MG63 (cell line): ENCODE measurements around the gene SLC1A7. TPM values are rescaled to one million over a fixed set of nuclear protein-coding genes. Genes with fewer than 3 reads are reported as not detected.

Source experiments
- DNase-seq: peaks from one replicate; pipeline ENCODE4 v3.0.0-alpha.2; 2020
- H3K27me3 ChIP-seq: fragments of 250-450 bp; sonication (Bioruptor Pico); 2 replicates; pipeline ENCODE4 v1.5.1; 2020; ENCODE audit warnings: mild to moderate bottlenecking, moderate library complexity
- H3K36me3 ChIP-seq: fragments of 250-450 bp; sonication (Bioruptor Pico); 2 replicates; pipeline ENCODE4 v1.5.1; 2020; ENCODE audit warnings: mild to moderate bottlenecking, moderate library complexity
- H3K4me3 ChIP-seq: fragments of 250-450 bp; sonication (Bioruptor Pico); 2 replicates; pipeline ENCODE4 v1.5.1; 2020; ENCODE audit warnings: mild to moderate bottlenecking, moderate library complexity
- H3K9me3 ChIP-seq: fragments of 250-450 bp; sonication (Bioruptor Pico); 2 replicates; pipeline ENCODE4 v1.5.1; 2020; ENCODE audit warnings: mild to moderate bottlenecking, moderate library complexity
- total RNA-seq: library from RNA; depleted of rRNA; stranded (reverse); fragments of >200 nt; shearing (Covaris generic); gene quantifications from 2 replicates; pipeline ENCODE4 v1.2.3, GENCODE V29; 2014; ENCODE audit warnings: low replicate concordance

Gene SLC1A7
- total RNA-seq, 1 experiment from 2014 or later = not detected

- Histone ChIP-seq H3K4me3 (no peak overlapping the region), H3K27me3 (no peaks in the 10 kb centered on the region), H3K36me3 (no peaks in the 10 kb centered on the region), H3K9me3 (no peaks in the 10 kb centered on the region)
- no peak for DNase-seq
These were observed 74.6 kb downstream of the SLC1A7 start for GRCh38 chr1:53067886-53068285.

- Histone ChIP-seq H3K27me3 (no peaks in the 10 kb centered on the region), H3K9me3 (no peaks in the 10 kb centered on the region), H3K36me3 (no peaks in the 10 kb centered on the region), H3K4me3 (no peak overlapping the region)
- DNase-seq = no peak
These were observed 75.3 kb downstream of the SLC1A7 start for GRCh38 chr1:53066891-53067738.

GRCh38 chr1:53066488-53066887 lies 76.0 kb downstream of the SLC1A7 start:
- Histone ChIP-seq H3K4me3 (no peak overlapping the region), H3K9me3 (no peaks in the 10 kb centered on the region), H3K27me3 (no peaks in the 10 kb centered on the region), H3K36me3 (no peaks in the 10 kb centered on the region)
- DNase-seq = no peak

- Histone ChIP-seq H3K27me3 (no peaks in the 10 kb centered on the region), H3K36me3 (no peaks in the 10 kb centered on the region), H3K9me3 (no peaks in the 10 kb centered on the region), H3K4me3 (no peak overlapping the region)
- DNase-seq = no peak
These were observed 77.0 kb downstream of the SLC1A7 start for GRCh38 chr1:53065391-53065790.

- Histone ChIP-seq H3K27me3 (no peaks in the 10 kb centered on the region), H3K9me3 (no peaks in the 10 kb centered on the region), H3K4me3 (no peak overlapping the region), H3K36me3 (no peaks in the 10 kb centered on the region)
- DNase-seq = no peak
These were observed 78.5 kb downstream of the SLC1A7 start for GRCh38 chr1:53063744-53064515.

- no peaks in the 10 kb centered on the region for H3K36me3 ChIP-seq
- H3K9me3 ChIP-seq = no peaks in the 10 kb centered on the region
- no peak overlapping the region; the same call in 1 of the 2 replicates for H3K4me3 ChIP-seq
- DNase-seq = no peak
- H3K27me3 ChIP-seq = no peaks in the 10 kb centered on the region
These were observed 79.5 kb downstream of the SLC1A7 start for GRCh38 chr1:53062708-53063591.

GRCh38 chr1:53061859-53062707 lies 80.4 kb downstream of the SLC1A7 start, which contains the start of gene PODN:
Gene PODN, plus strand, starts transcription at chr1:53062213. Its CDS starts 7,643 bp downstream, at chr1:53069856.
- H3K9me3 ChIP-seq = no peaks in the 10 kb centered on the region
- H3K27me3 ChIP-seq = no peaks in the 10 kb centered on the region
- H3K36me3 ChIP-seq = no peaks in the 10 kb centered on the region
- H3K4me3 ChIP-seq = peak within 1 kb of the TSS; percentile 28; the same call in 1 of the 2 replicates
- DNase-seq = no peak

GRCh38 chr1:53061123-53061858 lies 81.1 kb downstream of the SLC1A7 start:
- Histone ChIP-seq H3K9me3 (no peaks in the 10 kb centered on the region), H3K4me3 (no peak overlapping the region), H3K27me3 (no peaks in the 10 kb centered on the region), H3K36me3 (no peaks in the 10 kb centered on the region)
- no peak for DNase-seq

- no peak overlapping the region for H3K4me3 ChIP-seq
- H3K9me3 ChIP-seq = no peaks in the 10 kb centered on the region
- DNase-seq = peak; percentile 57
- H3K36me3 ChIP-seq = no peaks in the 10 kb centered on the region
- no peaks in the 10 kb centered on the region for H3K27me3 ChIP-seq
These were observed 81.9 kb downstream of the SLC1A7 start for GRCh38 chr1:53060579-53060978.

GRCh38 chr1:53057127-53057526 lies 85.3 kb downstream of the SLC1A7 start:
- DNase-seq = no peak
- no peak overlapping the region for H3K4me3 ChIP-seq
- no peaks in the 10 kb centered on the region for H3K9me3 ChIP-seq

GRCh38 chr1:53051676-53052075 lies 90.8 kb downstream of the SLC1A7 start:
- no peak overlapping the region for H3K4me3 ChIP-seq
- no peak for DNase-seq
- peaks cover 22% of the 10 kb centered on the region for H3K36me3 ChIP-seq
- H3K9me3 ChIP-seq = no peaks in the 10 kb centered on the region
- no peaks in the 10 kb centered on the region for H3K27me3 ChIP-seq

More at GRCh38 chr1:53057127-53057526, 85.3 kb downstream of the SLC1A7 start:
- H3K27me3 ChIP-seq = no peaks in the 10 kb centered on the region
- peaks cover 7% of the 10 kb centered on the region for H3K36me3 ChIP-seq

- Histone ChIP-seq H3K27me3 (no peaks in the 10 kb centered on the region), H3K9me3 (no peaks in the 10 kb centered on the region; the same call in 1 of the 2 replicates), H3K4me3 (no peak overlapping the region), H3K36me3 (peaks cover 22% of the 10 kb centered on the region)
- DNase-seq = no peak
These were observed 92.1 kb downstream of the SLC1A7 start for GRCh38 chr1:53050310-53050709.

GRCh38 chr1:53049574-53049967 lies 92.9 kb downstream of the SLC1A7 start:
- Histone ChIP-seq H3K4me3 (no peak overlapping the region), H3K27me3 (no peaks in the 10 kb centered on the region), H3K9me3 (no peaks in the 10 kb centered on the region; the same call in 1 of the 2 replicates), H3K36me3 (peaks cover 24% of the 10 kb centered on the region)
- DNase-seq = no peak

GRCh38 chr1:53048960-53049573 lies 93.4 kb downstream of the SLC1A7 start:
- Histone ChIP-seq H3K36me3 (peaks cover 26% of the 10 kb centered on the region), H3K9me3 (no peaks in the 10 kb centered on the region; the same call in 1 of the 2 replicates), H3K27me3 (no peaks in the 10 kb centered on the region), H3K4me3 (no peak overlapping the region)
- no peak for DNase-seq
